NCI-H460 (cell line): ENCODE data around the gene PTN. TPM values are rescaled to one million over a fixed set of nuclear protein-coding genes. Genes with fewer than 3 reads are reported as not detected.
"Not testable (repeated sequence)": the region's sequence is repeated elsewhere in the genome, so short reads cannot be mapped to it uniquely, and the experiment has no call there.

ENCODE experiments used
- DNase-seq: peaks from one replicate; pipeline ENCODE4 v3.0.0-alpha.2; 2016; ENCODE audit warnings: low read depth; ENCODE audit errors: extremely low read depth
- small RNA-seq, 2 experiments: library from RNA; depleted of rRNA; stranded (forward); fragments of <200 nt; gene quantifications; one replicate each; pipeline ENCODE3, GENCODE V24; 2014
- total RNA-seq: library from RNA; depleted of rRNA; stranded (reverse); fragments of >200 nt; shearing (Covaris generic); gene quantifications from 2 replicates; pipeline ENCODE4 v1.2.3, GENCODE V29; 2014

Gene PTN
- total RNA-seq, 1 experiment from 2014 or later, result 0.12 TPM

DNA sequence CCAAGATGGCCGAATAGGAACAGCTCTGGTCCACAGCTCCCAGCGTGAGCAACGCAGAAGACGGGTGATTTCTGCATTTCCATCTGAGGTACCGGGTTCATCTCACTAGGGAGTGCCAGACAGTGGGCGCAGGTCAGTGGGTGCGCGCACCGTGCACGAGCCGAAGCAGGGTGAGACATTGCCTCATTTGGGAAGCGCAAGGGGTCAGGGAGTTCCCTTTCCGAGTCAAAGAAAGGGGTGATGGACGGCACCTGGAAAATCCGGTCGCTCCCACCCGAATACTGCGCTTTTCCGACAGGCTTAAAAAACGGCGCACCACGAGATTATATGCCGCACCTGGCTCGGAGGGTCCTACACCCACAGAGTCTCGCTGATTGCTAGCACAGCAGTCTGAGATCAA, 161.9 kb downstream of the PTN start:
- not testable (repeated sequence) for DNase-seq

Small RNAs within 50 kb of the gene (small RNA-seq; reads per million reads assigned to genes)
- 0.12 to 0.37 reads per million in 2 experiments for gene RF00136
